Measurements from ENCODE around the gene GDPD5.

GDPD5 gene

GRCh38 chr11:75387736-75388294 lies 137.9 kb downstream of the GDPD5 start:
- Histone ChIP-seq H3K9me2 (ENCODE audit: low read depth, low read length) (no peaks in the 10 kb centered on the region), H3K79me2 (ENCODE audit: insufficient read depth, low read length) (no peaks in the 10 kb centered on the region), H3K4me3 (ENCODE audit: low read depth, low read length, poor library complexity, severe bottlenecking) (no peak overlapping the region), H3K4me2 (ENCODE audit: low read length) (no peak overlapping the region), H4K20me1 (ENCODE audit: insufficient read depth, low read length) (no peaks in the 10 kb centered on the region), H3K4me1 (ENCODE audit: insufficient read depth, low read length, severe bottlenecking) (no peaks in the 10 kb centered on the region), H3K9me3 (ENCODE audit: low read length) (no peaks in the 10 kb centered on the region), H3K36me3 (ENCODE audit: insufficient read depth, low read length) (no peaks in the 10 kb centered on the region), H3F3A (ENCODE audit: insufficient read depth, low read length) (no peaks in the 10 kb centered on the region), H2AFZ (ENCODE audit: low read length) (no peak overlapping the region), H3K27me3 (ENCODE audit: insufficient read depth, low read length) (no peaks in the 10 kb centered on the region), H3K27ac (ENCODE audit: low read depth, low read length, poor library complexity, severe bottlenecking) (no peak overlapping the region), H3K9ac (ENCODE audit: low read length) (no peak overlapping the region)
- TF ChIP-seq EZH2 (IDR thresholded peaks at IDR 0.05; ENCODE audit: borderline replicate concordance, low read length): no peak
- TF ChIP-seq, protein P1, sequence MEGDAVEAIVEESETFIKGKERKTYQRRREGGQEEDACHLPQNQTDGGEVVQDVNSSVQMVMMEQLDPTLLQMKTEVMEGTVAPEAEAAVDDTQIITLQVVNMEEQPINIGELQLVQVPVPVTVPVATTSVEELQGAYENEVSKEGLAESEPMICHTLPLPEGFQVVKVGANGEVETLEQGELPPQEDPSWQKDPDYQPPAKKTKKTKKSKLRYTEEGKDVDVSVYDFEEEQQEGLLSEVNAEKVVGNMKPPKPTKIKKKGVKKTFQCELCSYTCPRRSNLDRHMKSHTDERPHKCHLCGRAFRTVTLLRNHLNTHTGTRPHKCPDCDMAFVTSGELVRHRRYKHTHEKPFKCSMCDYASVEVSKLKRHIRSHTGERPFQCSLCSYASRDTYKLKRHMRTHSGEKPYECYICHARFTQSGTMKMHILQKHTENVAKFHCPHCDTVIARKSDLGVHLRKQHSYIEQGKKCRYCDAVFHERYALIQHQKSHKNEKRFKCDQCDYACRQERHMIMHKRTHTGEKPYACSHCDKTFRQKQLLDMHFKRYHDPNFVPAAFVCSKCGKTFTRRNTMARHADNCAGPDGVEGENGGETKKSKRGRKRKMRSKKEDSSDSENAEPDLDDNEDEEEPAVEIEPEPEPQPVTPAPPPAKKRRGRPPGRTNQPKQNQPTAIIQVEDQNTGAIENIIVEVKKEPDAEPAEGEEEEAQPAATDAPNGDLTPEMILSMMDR (IDR thresholded peaks at IDR 0.05; ENCODE audit: low read length): no peak

- Histone ChIP-seq H3K9me3 (ENCODE audit: low read length) (no peaks in the 10 kb centered on the region), H3K79me2 (ENCODE audit: insufficient read depth, low read length) (no peaks in the 10 kb centered on the region), H3F3A (ENCODE audit: insufficient read depth, low read length) (no peaks in the 10 kb centered on the region), H3K4me2 (ENCODE audit: low read length) (no peak overlapping the region), H3K4me1 (ENCODE audit: insufficient read depth, low read length, severe bottlenecking) (no peaks in the 10 kb centered on the region), H3K27me3 (ENCODE audit: insufficient read depth, low read length) (no peaks in the 10 kb centered on the region), H2AFZ (ENCODE audit: low read length) (no peak overlapping the region), H4K20me1 (ENCODE audit: insufficient read depth, low read length) (no peaks in the 10 kb centered on the region), H3K4me3 (ENCODE audit: low read depth, low read length, poor library complexity, severe bottlenecking) (no peak overlapping the region), H3K9me2 (ENCODE audit: low read depth, low read length) (no peaks in the 10 kb centered on the region), H3K36me3 (ENCODE audit: insufficient read depth, low read length) (no peaks in the 10 kb centered on the region), H3K27ac (ENCODE audit: low read depth, low read length, poor library complexity, severe bottlenecking) (no peak overlapping the region), H3K9ac (ENCODE audit: low read length) (no peak overlapping the region)
- TF ChIP-seq, protein P1 (IDR thresholded peaks at IDR 0.05; ENCODE audit: low read length): no peak
- TF ChIP-seq EZH2 (IDR thresholded peaks at IDR 0.05; ENCODE audit: borderline replicate concordance, low read length): no peak
Observed at GRCh38 chr11:75386942-75387630, 138.7 kb downstream of the GDPD5 start.
